Right lobe of liver (tissue), 6 donors: ENCODE results near the gene ACOT7. TPM values are rescaled to one million over a fixed set of nuclear protein-coding genes. Genes with fewer than 3 reads are reported as not detected.

Experiments
- ATAC-seq, 4 donors: fragments of 200-7000 bp; cut with Tn5 transposase; one replicate each; pipeline ENCODE4 v1.9.1; 2020; ENCODE audit warnings: mild to moderate bottlenecking in 4 of 4, moderate library complexity in 4 of 4
- DNase-seq, 3 donors: peaks; one replicate each; pipeline ENCODE4 v3.0.0-alpha.2; 2020
- H3K27ac ChIP-seq, 3 donors: fragments of 200-600 bp; one replicate each; pipeline ENCODE4 v1.8.0; 2022
- H3K27me3 ChIP-seq, 2 donors: fragments of 200-600 bp; one replicate each; pipeline ENCODE4 v1.8.0; 2022
- H3K36me3 ChIP-seq, 4 donors: fragments of 200-600 bp; sonication (generic) in 1 of 4; one replicate each; pipeline versions ENCODE4 v1.5.1 to v1.8.0; 2017 to 2022; ENCODE audit warnings: control low read depth in 1 of 4
- H3K4me1 ChIP-seq, 4 donors: fragments of 200-600 bp; sonication (generic) in 1 of 4; one replicate each; pipeline versions ENCODE4 v1.5.1 to v1.8.0; 2017 to 2022; ENCODE audit warnings: control low read depth in 1 of 4
- H3K4me3 ChIP-seq, 3 donors: fragments of 200-600 bp; one replicate each; pipeline ENCODE4 v1.8.0; 2022
- H3K9me3 ChIP-seq, 4 donors: fragments of 200-600 bp; sonication (generic) in 1 of 4; one replicate each; pipeline versions ENCODE4 v1.5.1 to v1.8.0; 2017 to 2022; ENCODE audit warnings: control low read depth in 1 of 4
- POLR2A ChIP-seq: fragments of 450-650 bp; IDR thresholded peaks from one replicate; pipeline ENCODE4 v1.6.1; 2017; ENCODE audit warnings: antibody characterized with exemption, mild to moderate bottlenecking
- WGBS: methylation state at CpG from one replicate; pipeline ENCODE4 v1.1.6; 2018; ENCODE audit warnings: low coverage, low lambda C conversion rate; ENCODE audit not compliant: insufficient coverage; ENCODE audit errors: missing lambda C conversion rate; 5-methylcytosine and 5-hydroxymethylcytosine counted together
- intact Hi-C, 2 donors: fragments of 100-400 bp; cut with DNase I; formaldehyde crosslinking; loops; one replicate each; pipeline versions ENCODE4 v1.11.2 to v1.14.1; 2022
- total RNA-seq, 6 experiments: library from RNA; depleted of rRNA in 2 of 6; stranded (reverse); fragments of >200 nt in 2 of 6; fragmentation: NEBNext Ultra II Directional in 3 of 6; extraction: Animal tissue kit (Norgen Biotek cat#: 25700) in 3 of 6; gene quantifications; one replicate each; pipeline versions ENCODE4 v1.1.0 to v1.2.4, GENCODE V29; 2016 to 2023
- TF ChIP-seq, protein P1 (sequence below), 4 donors: fragments of 200-600 bp in 3 of 4; fragments of 450-650 bp in 1 of 4; IDR thresholded peaks; one replicate each; pipeline versions ENCODE4 v1.5.1 to v1.8.0; 2016 to 2022; ENCODE audit warnings: antibody characterized with exemption in 4 of 4, mild to moderate bottlenecking in 2 of 4
- donor health status: DM: no; HTN: yes; CAD: no.
- donor health status: DM: no; HTN: no; CAD: no.
- donor health status: DM: no; HTN: no; CAD: no.
- donor health status: DM: no; HTN: yes; CAD: no.
- donor health status: DM: no; HTN: yes; CAD: no.

The ACOT7 gene
- total RNA-seq, 6 experiments from 2014 or later = 10.8 to 19.7 (median 14.1) TPM

DNA sequence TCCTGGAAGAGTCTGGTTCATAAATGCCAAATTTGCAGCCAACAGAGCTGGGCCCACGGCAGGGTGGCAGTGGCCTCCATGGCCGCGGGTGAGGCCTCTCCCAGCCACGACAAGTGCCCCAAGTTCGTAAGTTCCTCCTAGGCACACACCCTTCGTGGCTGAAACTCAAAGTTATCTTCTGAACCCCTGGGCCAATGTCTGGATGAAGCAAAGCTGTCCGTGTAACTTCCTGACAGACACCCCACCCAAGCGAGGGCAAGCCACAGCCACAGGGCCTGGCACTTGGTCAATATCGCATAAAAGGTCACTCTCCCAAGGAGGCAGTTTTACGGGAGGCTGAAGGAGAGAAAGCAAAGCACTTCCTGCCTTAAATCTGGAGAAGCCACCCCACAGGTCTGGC lies 104.9 kb downstream of the ACOT7 start:
- no peaks in the 10 kb centered on the region for H3K9me3 ChIP-seq
- DNase-seq (no peak), ATAC-seq (no peak)
- no peak overlapping the region for H3K4me3 ChIP-seq
- no peak for TF ChIP-seq POLR2A
- TF ChIP-seq, protein P1, sequence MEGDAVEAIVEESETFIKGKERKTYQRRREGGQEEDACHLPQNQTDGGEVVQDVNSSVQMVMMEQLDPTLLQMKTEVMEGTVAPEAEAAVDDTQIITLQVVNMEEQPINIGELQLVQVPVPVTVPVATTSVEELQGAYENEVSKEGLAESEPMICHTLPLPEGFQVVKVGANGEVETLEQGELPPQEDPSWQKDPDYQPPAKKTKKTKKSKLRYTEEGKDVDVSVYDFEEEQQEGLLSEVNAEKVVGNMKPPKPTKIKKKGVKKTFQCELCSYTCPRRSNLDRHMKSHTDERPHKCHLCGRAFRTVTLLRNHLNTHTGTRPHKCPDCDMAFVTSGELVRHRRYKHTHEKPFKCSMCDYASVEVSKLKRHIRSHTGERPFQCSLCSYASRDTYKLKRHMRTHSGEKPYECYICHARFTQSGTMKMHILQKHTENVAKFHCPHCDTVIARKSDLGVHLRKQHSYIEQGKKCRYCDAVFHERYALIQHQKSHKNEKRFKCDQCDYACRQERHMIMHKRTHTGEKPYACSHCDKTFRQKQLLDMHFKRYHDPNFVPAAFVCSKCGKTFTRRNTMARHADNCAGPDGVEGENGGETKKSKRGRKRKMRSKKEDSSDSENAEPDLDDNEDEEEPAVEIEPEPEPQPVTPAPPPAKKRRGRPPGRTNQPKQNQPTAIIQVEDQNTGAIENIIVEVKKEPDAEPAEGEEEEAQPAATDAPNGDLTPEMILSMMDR (IDR thresholded peaks at IDR 0.05) = no peak
- intact Hi-C loops = no loop called here
- H3K36me3 ChIP-seq = no peaks in the 10 kb centered on the region
- H3K4me1 ChIP-seq = no peaks in the 10 kb centered on the region
- H3K27me3 ChIP-seq = no peaks in the 10 kb centered on the region
- H3K27ac ChIP-seq = no peak overlapping the region
- 80% methylated on average over 7 of the region's 10 CpGs for WGBS

DNA sequence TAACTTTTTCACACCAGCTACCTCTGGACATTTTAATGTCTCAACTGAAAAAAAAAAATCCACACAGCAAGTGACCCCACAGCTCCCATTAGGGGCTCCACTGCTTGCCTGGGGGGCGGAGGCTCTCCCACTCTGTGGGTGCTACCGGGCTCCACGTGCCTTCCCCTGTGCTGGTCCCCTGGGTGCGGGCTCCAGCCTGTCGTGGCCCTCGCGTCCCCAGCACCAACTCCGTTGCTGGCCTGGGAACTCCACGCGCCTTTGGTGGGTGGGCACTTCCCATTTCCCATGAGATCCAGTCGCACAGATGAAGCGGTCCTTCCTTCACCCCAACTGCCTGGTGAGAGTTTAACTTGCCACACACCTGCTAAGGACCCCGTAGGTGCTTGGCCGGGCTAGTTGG lies 105.5 kb downstream of the ACOT7 start:
- H3K9me3 ChIP-seq = no peaks in the 10 kb centered on the region
- H3K36me3 ChIP-seq = no peaks in the 10 kb centered on the region
- intact Hi-C loops = no loop called here
- no peak overlapping the region for H3K4me3 ChIP-seq
- DNase-seq = no peak
- H3K4me1 ChIP-seq = no peaks in the 10 kb centered on the region
- WGBS = 99% methylated on average over 11 of the region's 14 CpGs
- no peaks in the 10 kb centered on the region for H3K27me3 ChIP-seq
- no peak overlapping the region for H3K27ac ChIP-seq
- no peak for TF ChIP-seq POLR2A
- TF ChIP-seq, protein P1 (IDR thresholded peaks at IDR 0.05) = no peak
- no peak for ATAC-seq

DNA sequence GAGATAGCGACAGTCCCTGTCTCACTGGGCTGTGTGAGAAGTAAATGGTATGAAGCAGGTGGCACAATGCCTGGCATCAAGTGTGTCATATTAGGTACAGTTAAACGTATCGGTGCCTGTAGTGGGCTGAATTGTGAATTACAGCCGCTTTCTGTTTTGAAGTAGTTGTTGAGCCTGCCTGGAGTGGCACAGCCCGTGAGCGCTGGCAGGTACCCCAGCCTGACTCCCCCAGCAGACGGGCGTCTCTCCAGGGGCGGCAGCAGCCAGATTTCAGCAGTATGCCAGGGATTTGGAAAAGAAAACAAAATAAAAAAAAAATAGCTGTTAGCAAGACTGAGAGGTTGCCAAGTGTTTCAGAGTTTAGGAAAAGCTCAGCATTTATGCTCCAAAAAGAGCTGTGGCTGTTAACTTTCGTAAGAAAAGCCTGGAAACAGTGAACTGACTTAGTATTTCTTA lies 106.1 kb downstream of the ACOT7 start:
- TF ChIP-seq, protein P1 (IDR thresholded peaks at IDR 0.05) = no peak
- no peak for TF ChIP-seq POLR2A
- ATAC-seq (peak in 1 of 4 donors; percentile 54), DNase-seq (no peak)
- intact Hi-C loops = no loop called here
- Histone ChIP-seq H3K9me3 (no peaks in the 10 kb centered on the region), H3K27me3 (no peaks in the 10 kb centered on the region), H3K36me3 (no peaks in the 10 kb centered on the region), H3K27ac (no peak overlapping the region), H3K4me3 (no peak overlapping the region), H3K4me1 (no peaks in the 10 kb centered on the region)
- WGBS = 75% methylated on average over 9 of the region's 10 CpGs

DNA sequence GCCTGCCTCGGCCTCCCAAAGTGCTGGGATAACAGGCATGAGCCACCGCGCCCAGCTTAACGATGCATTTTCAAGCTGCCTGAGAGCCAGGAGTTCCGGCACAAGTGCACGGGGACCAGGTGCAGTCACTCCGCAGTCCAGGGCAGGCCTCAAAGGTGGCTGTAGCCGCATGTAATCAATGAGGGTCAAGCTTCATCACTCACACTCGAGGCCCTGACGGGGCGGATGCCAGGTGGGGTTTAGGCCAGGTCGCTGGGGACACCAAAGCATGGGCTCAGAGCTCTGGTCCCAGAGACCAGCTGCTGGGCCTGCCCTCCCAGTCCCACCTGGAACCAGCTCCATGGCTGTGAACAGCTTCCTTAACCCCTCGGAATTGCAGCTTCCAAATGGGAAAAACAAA lies 106.5 kb downstream of the ACOT7 start:
- peak in 1 of 4 donors; percentile 40 for ATAC-seq
- no peaks in the 10 kb centered on the region for H3K36me3 ChIP-seq
- no peaks in the 10 kb centered on the region for H3K9me3 ChIP-seq
- peak in 1 of 3 donors; percentile 56 for DNase-seq
- TF ChIP-seq, protein P1 (IDR thresholded peaks at IDR 0.05) = no peak
- TF ChIP-seq POLR2A = no peak
- H3K4me1 ChIP-seq = no peaks in the 10 kb centered on the region
- H3K4me3 ChIP-seq = no peak overlapping the region
- no peak overlapping the region for H3K27ac ChIP-seq
- no peaks in the 10 kb centered on the region for H3K27me3 ChIP-seq
- WGBS = no CpG with 5 or more reads among the region's 13 CpGs
- intact Hi-C loops = no loop called here

DNA sequence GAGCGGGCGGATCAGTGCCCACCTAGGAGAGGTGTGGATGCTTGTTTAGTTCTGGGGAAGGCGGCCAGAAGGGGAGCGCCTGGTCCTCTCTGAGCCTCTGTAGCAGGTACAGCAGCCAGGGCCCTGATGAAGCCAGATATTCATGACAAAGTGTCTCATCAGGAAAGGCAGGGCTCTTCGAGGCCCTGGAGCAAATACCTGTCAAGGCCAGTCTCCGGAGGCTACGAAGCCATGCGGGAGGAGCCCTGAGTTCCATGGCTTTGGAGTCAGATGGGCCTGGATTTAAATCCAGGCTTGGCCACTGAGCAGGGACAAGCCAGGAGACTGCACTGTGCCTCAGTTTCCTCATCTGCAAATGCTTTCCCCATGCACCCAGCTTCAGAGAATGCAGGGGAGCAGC lies 107.3 kb downstream of the ACOT7 start:
- H3K27ac ChIP-seq = no peak overlapping the region
- H3K4me1 ChIP-seq = no peaks in the 10 kb centered on the region
- no peaks in the 10 kb centered on the region for H3K9me3 ChIP-seq
- WGBS = no CpG with 5 or more reads among the region's 8 CpGs
- intact Hi-C loops = no loop called here
- no peak for TF ChIP-seq POLR2A
- ATAC-seq (no peak), DNase-seq (no peak)
- H3K36me3 ChIP-seq = no peaks in the 10 kb centered on the region
- H3K27me3 ChIP-seq = no peaks in the 10 kb centered on the region
- no peak overlapping the region for H3K4me3 ChIP-seq
